ENCODE measurements around the gene TOMM70.

- TF ChIP-seq ZNF616 (CRISPR knock-in tag; IDR thresholded peaks at IDR 0.05; ENCODE audit: low read depth) (no peak), ZNF350 (CRISPR knock-in tag; IDR thresholded peaks at IDR 0.05; ENCODE audit: borderline replicate concordance, low read depth) (no peak), ZNF850 (CRISPR knock-in tag; conservative IDR thresholded peaks at IDR 0.05) (no peak)
Measured at GRCh38 chr3:100395679-100396431, 5.0 kb downstream of the TOMM70 start.
